GM20000 (cell line): ENCODE results near the gene MRPS18A.

Source experiments
- DNase-seq: peaks from one replicate; pipeline ENCODE4 v3.0.0; 2012; ENCODE audit warnings: low spot score
- CTCF ChIP-seq: IDR thresholded peaks from 2 replicates; pipeline ENCODE4 v1.5.1; 2012; ENCODE audit warnings: mild to moderate bottlenecking, control low read depth; ENCODE audit errors: extremely low read depth, missing control alignments

The MRPS18A gene

GRCh38 chr6:43695967-43696291 lies 8.3 kb upstream of the MRPS18A start:
- DNase-seq, result no peak
- no peak for TF ChIP-seq CTCF

- TF ChIP-seq CTCF, result no peak
- DNase-seq, result no peak
Observed at GRCh38 chr6:43695215-43695966, 7.8 kb upstream of the MRPS18A start.

- TF ChIP-seq CTCF, result no peak
- DNase-seq, result no peak
Observed at GRCh38 chr6:43689421-43689820, 1.8 kb upstream of the MRPS18A start.

GRCh38 chr6:43687079-43687436 lies 533 bp downstream of the MRPS18A start:
- TF ChIP-seq CTCF, result no peak

GRCh38 chr6:43683708-43684455 lies 3.7 kb downstream of the MRPS18A start:
- peak; percentile 58 for DNase-seq
- no peak for TF ChIP-seq CTCF

More at GRCh38 chr6:43687079-43687436, 533 bp downstream of the MRPS18A start:
- DNase-seq, result no peak

GRCh38 chr6:43682724-43683429 lies 4.7 kb downstream of the MRPS18A start:
- no peak for TF ChIP-seq CTCF
- no peak for DNase-seq

GRCh38 chr6:43681303-43681702 lies 6.3 kb downstream of the MRPS18A start:
- no peak for TF ChIP-seq CTCF
- DNase-seq, result no peak
